GM23338 (cell line): ENCODE measurements around the gene MUC6. TPM values are rescaled to one million over a fixed set of nuclear protein-coding genes. Genes with fewer than 3 reads are reported as not detected.

Experiments
- ATAC-seq: fragments of 200-7000 bp; cut with Tn5 transposase; 3 replicates; pipeline ENCODE4 v1.9.1; 2020
- DNase-seq: peaks from one replicate; pipeline ENCODE4 v3.0.0-alpha.2; 2015; ENCODE audit warnings: low spot score
- H2AFZ ChIP-seq: fragments of 200-600 bp; sonication (generic); 2 replicates; pipeline ENCODE4 v1.8.0; 2016; ENCODE audit warnings: antibody characterized with exemption, mild to moderate bottlenecking, moderate library complexity
- H3F3A ChIP-seq: fragments of 200-600 bp; sonication (generic); replicated peaks from 2 replicates; pipeline ENCODE4 v1.8.0; 2017; ENCODE audit warnings: antibody characterized with exemption, mixed run types, low read depth
- H3K27ac ChIP-seq: fragments of 200-600 bp; sonication (generic); 2 replicates; pipeline ENCODE4 v1.6.1; 2016; ENCODE audit warnings: low read depth
- H3K27me3 ChIP-seq: fragments of 200-600 bp; sonication (generic); 2 replicates; pipeline ENCODE4 v1.8.0; 2016; ENCODE audit warnings: mild to moderate bottlenecking, mixed run types, moderate library complexity; ENCODE audit not compliant: insufficient read depth
- H3K36me3 ChIP-seq: fragments of 200-600 bp; sonication (generic); 2 replicates; pipeline ENCODE4 v1.8.0; 2016; ENCODE audit warnings: mild to moderate bottlenecking; ENCODE audit not compliant: insufficient read depth
- H3K4me1 ChIP-seq: fragments of 200-600 bp; sonication (generic); 2 replicates; pipeline ENCODE4 v1.8.0; 2016; ENCODE audit warnings: mild to moderate bottlenecking, moderate library complexity; ENCODE audit not compliant: insufficient read depth
- H3K4me2 ChIP-seq: fragments of 200-600 bp; sonication (generic); 2 replicates; pipeline ENCODE4 v1.7.1; 2017; ENCODE audit warnings: mixed run types
- H3K4me3 ChIP-seq: fragments of 200-600 bp; sonication (generic); 2 replicates; pipeline ENCODE4 v1.6.1; 2016; ENCODE audit warnings: mixed run types
- H3K79me2 ChIP-seq: fragments of 200-600 bp; sonication (generic); replicated peaks from 2 replicates; pipeline ENCODE4 v1.8.0; 2017; ENCODE audit warnings: mild to moderate bottlenecking; ENCODE audit not compliant: insufficient read depth
- H3K9me2 ChIP-seq: fragments of 200-600 bp; sonication (generic); 2 replicates; pipeline ENCODE4 v1.8.0; 2017; ENCODE audit not compliant: insufficient read depth
- H4K20me1 ChIP-seq: fragments of 200-600 bp; sonication (generic); replicated peaks from 2 replicates; pipeline ENCODE4 v1.8.0; 2017; ENCODE audit warnings: mild to moderate bottlenecking; ENCODE audit not compliant: insufficient read depth
- H3K27ac Mint-ChIP-seq: 2 replicates; pipeline ENCODE4 v1.8.0; 2020; ENCODE audit warnings: inconsistent platforms, mild to moderate bottlenecking, moderate library complexity, mixed read lengths
- H3K27me3 Mint-ChIP-seq: 3 replicates; pipeline ENCODE4 v1.8.0; 2022; ENCODE audit warnings: low read depth, mild to moderate bottlenecking, moderate library complexity, mixed read lengths, inconsistent platforms; ENCODE audit not compliant: insufficient read depth, poor library complexity
- H3K36me3 Mint-ChIP-seq: 3 replicates; pipeline ENCODE4 v1.8.0; 2021; ENCODE audit warnings: low read depth, mild to moderate bottlenecking, inconsistent platforms, moderate library complexity, mixed read lengths
- H3K4me1 Mint-ChIP-seq: 3 replicates; pipeline ENCODE4 v1.8.0; 2020; ENCODE audit warnings: mild to moderate bottlenecking, inconsistent platforms, mixed read lengths
- H3K4me3 Mint-ChIP-seq: 3 replicates; pipeline ENCODE4 v1.8.0; 2021; ENCODE audit warnings: moderate library complexity, mild to moderate bottlenecking, inconsistent platforms, mixed read lengths
- H3K9me3 Mint-ChIP-seq: 3 replicates; pipeline ENCODE4 v1.8.0; 2020; ENCODE audit warnings: moderate library complexity, mild to moderate bottlenecking, inconsistent platforms, mixed read lengths
- EZH2phosphoT487 ChIP-seq: fragments of 200-600 bp; sonication (generic); IDR thresholded peaks from one replicate; pipeline ENCODE4 v1.8.1; 2018; ENCODE audit warnings: antibody characterized with exemption; ENCODE audit not compliant: unreplicated experiment
- JUNB ChIP-seq: IDR thresholded peaks from one replicate; pipeline ENCODE4 v1.6.1; 2016; ENCODE audit warnings: antibody characterized with exemption; ENCODE audit not compliant: unreplicated experiment
- NANOG ChIP-seq: IDR thresholded peaks from 2 replicates; pipeline ENCODE4 v1.6.1; 2016; ENCODE audit warnings: antibody characterized with exemption, borderline replicate concordance
- STAT1 ChIP-seq: IDR thresholded peaks from one replicate; pipeline ENCODE4 v1.6.1; 2016; ENCODE audit warnings: antibody characterized with exemption; ENCODE audit not compliant: unreplicated experiment
- polyA plus RNA-seq: library from polyadenylated mRNA; unstranded; fragments of >200 nt; fragmentation: Nextera tagmentation; extraction: Ambion mirVana; gene quantifications from 2 replicates; pipeline ENCODE4 v1.2.1, GENCODE V29; 2016
- total RNA-seq: library from RNA; depleted of rRNA; stranded (reverse); fragments of >200 nt; shearing (Covaris generic); gene quantifications from 2 replicates; pipeline ENCODE4 v1.2.3, GENCODE V29; 2014
- TF ChIP-seq, protein P1 (sequence below), 2 experiments: fragments of 200-600 bp in 1 of 2; sonication (generic) in 1 of 2; conservative IDR thresholded peaks; 2 replicates each; pipeline versions ENCODE4 v1.5.1 to v1.6.1; 2016 to 2017; ENCODE audit warnings: antibody characterized with exemption in 2 of 2, low read depth in 2 of 2, mild to moderate bottlenecking in 2 of 2, moderate library complexity in 1 of 2
- TF ChIP-seq, protein P2 (sequence below): IDR thresholded peaks from one replicate; pipeline ENCODE4 v1.6.1; 2018; ENCODE audit warnings: antibody characterized with exemption; ENCODE audit not compliant: unreplicated experiment
- TF ChIP-seq, protein P3 (sequence below): IDR thresholded peaks from 2 replicates; pipeline ENCODE4 v1.6.1; 2016; ENCODE audit warnings: antibody characterized with exemption

Gene MUC6
- total and polyA plus RNA-seq, 2 experiments from 2014 or later, result not detected

DNA sequence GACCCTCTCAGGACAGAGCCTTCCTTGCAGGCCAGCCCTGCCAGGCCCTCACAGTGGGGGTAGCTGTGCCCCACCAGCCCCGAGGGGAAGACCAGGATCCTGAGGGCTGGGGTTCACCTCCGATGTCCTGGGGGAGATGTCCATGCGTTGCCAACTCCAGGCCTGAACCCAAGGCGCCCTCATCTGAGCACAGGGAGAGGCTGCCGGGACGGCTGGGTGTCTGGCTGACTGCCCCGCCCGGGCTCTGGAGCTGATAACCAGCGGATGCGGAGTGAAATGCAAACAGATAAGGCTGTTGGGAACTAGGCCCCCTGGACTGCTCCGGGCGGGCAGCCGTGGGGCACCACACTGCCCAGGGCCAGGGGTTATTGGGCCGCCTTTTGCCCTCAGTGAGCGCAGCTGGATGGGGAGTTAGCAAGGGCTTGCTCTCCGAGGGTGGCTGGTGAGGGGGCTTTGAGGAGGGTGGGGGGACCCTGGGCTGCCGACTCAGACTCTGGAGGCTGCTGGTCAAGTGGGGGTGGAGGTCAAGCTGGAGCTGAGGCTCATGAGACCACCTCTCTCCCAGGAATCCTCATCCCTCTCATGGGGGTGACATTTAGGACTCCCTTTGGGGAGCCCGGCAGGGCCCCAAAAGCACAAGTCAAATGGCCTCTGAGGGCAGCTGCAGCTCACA is 5.6 kb upstream of the MUC6 start:
- H3K27me3 ChIP-seq, result no peaks in the 10 kb centered on the region
- H3K4me1 ChIP-seq, result no peaks in the 10 kb centered on the region
- peaks cover 5% of the 10 kb centered on the region for H3K27me3 Mint-ChIP-seq
- H3K9me3 Mint-ChIP-seq, result peaks cover 2% of the 10 kb centered on the region; the same call in 2 of the 3 replicates
- H3K27ac Mint-ChIP-seq, result no peak overlapping the region
- no peak overlapping the region for H2AFZ ChIP-seq
- no peak overlapping the region for H3K4me2 ChIP-seq
- no peaks in the 10 kb centered on the region; the same call in 2 of the 3 replicates for H3K36me3 Mint-ChIP-seq
- no peaks in the 10 kb centered on the region for H4K20me1 ChIP-seq
- DNase-seq (no peak), ATAC-seq (no peak)
- TF ChIP-seq STAT1 (no peak), JUNB (no peak)
- TF ChIP-seq, protein P1, sequence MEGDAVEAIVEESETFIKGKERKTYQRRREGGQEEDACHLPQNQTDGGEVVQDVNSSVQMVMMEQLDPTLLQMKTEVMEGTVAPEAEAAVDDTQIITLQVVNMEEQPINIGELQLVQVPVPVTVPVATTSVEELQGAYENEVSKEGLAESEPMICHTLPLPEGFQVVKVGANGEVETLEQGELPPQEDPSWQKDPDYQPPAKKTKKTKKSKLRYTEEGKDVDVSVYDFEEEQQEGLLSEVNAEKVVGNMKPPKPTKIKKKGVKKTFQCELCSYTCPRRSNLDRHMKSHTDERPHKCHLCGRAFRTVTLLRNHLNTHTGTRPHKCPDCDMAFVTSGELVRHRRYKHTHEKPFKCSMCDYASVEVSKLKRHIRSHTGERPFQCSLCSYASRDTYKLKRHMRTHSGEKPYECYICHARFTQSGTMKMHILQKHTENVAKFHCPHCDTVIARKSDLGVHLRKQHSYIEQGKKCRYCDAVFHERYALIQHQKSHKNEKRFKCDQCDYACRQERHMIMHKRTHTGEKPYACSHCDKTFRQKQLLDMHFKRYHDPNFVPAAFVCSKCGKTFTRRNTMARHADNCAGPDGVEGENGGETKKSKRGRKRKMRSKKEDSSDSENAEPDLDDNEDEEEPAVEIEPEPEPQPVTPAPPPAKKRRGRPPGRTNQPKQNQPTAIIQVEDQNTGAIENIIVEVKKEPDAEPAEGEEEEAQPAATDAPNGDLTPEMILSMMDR (conservative IDR thresholded peaks at IDR 0.05; ENCODE audit: low read depth in 2 of 2), result peak in 1 of 2 experiments; percentile 16; a peak in 1 of 4 replicates
- TF ChIP-seq, protein P2, sequence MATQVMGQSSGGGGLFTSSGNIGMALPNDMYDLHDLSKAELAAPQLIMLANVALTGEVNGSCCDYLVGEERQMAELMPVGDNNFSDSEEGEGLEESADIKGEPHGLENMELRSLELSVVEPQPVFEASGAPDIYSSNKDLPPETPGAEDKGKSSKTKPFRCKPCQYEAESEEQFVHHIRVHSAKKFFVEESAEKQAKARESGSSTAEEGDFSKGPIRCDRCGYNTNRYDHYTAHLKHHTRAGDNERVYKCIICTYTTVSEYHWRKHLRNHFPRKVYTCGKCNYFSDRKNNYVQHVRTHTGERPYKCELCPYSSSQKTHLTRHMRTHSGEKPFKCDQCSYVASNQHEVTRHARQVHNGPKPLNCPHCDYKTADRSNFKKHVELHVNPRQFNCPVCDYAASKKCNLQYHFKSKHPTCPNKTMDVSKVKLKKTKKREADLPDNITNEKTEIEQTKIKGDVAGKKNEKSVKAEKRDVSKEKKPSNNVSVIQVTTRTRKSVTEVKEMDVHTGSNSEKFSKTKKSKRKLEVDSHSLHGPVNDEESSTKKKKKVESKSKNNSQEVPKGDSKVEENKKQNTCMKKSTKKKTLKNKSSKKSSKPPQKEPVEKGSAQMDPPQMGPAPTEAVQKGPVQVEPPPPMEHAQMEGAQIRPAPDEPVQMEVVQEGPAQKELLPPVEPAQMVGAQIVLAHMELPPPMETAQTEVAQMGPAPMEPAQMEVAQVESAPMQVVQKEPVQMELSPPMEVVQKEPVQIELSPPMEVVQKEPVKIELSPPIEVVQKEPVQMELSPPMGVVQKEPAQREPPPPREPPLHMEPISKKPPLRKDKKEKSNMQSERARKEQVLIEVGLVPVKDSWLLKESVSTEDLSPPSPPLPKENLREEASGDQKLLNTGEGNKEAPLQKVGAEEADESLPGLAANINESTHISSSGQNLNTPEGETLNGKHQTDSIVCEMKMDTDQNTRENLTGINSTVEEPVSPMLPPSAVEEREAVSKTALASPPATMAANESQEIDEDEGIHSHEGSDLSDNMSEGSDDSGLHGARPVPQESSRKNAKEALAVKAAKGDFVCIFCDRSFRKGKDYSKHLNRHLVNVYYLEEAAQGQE, result no peak
- no peaks in the 10 kb centered on the region for H3F3A ChIP-seq
- H3K4me1 Mint-ChIP-seq, result no peaks in the 10 kb centered on the region
- H3K4me3 Mint-ChIP-seq, result no peak overlapping the region
- H3K4me3 ChIP-seq, result no peak overlapping the region
- H3K9me2 ChIP-seq, result no peaks in the 10 kb centered on the region
- no peak overlapping the region for H3K27ac ChIP-seq
- no peaks in the 10 kb centered on the region for H3K79me2 ChIP-seq
- no peaks in the 10 kb centered on the region for H3K36me3 ChIP-seq

DNA sequence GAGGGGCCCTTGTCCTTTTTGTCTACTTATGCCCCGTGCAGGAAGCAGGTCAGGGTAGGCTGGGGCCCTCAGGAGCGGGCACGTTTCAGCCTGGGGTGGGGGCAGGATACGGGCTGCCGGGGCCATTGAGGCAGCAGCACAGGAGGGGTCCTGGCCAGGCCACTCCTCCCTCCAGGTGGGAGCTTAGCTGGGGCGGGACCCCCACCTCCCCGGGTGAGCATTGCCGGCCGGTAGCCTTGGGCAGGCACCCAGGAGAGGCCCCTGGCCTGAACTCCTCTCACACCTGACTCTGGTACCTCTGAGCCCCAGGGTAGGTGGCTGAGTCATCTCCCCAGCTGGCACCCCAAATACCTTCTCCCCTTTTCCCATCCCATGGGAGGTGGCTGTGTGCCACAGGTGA is 5.0 kb upstream of the MUC6 start:
- no peak overlapping the region for H2AFZ ChIP-seq
- no peak for DNase-seq
- H3K9me2 ChIP-seq, result no peaks in the 10 kb centered on the region
- H3K4me1 ChIP-seq, result no peaks in the 10 kb centered on the region
- Mint-ChIP-seq H3K27ac (no peak overlapping the region), H3K9me3 (peaks cover 2% of the 10 kb centered on the region; the same call in 2 of the 3 replicates), H3K4me3 (no peak overlapping the region), H3K4me1 (no peaks in the 10 kb centered on the region), H3K36me3 (no peaks in the 10 kb centered on the region; the same call in 2 of the 3 replicates), H3K27me3 (peaks cover 3% of the 10 kb centered on the region)
- H3K4me2 ChIP-seq, result no peak overlapping the region
- H3K36me3 ChIP-seq, result no peaks in the 10 kb centered on the region
- H3K4me3 ChIP-seq, result no peak overlapping the region
- ATAC-seq, result no peak
- no peak overlapping the region for H3K27ac ChIP-seq
- H3F3A ChIP-seq, result no peaks in the 10 kb centered on the region
- no peaks in the 10 kb centered on the region for H3K27me3 ChIP-seq
- H3K79me2 ChIP-seq, result no peaks in the 10 kb centered on the region
- no peaks in the 10 kb centered on the region for H4K20me1 ChIP-seq
- TF ChIP-seq NANOG, result no peak
- TF ChIP-seq EZH2phosphoT487, result no peak
- TF ChIP-seq, protein P1 (conservative IDR thresholded peaks at IDR 0.05; ENCODE audit: low read depth in 2 of 2), result no peak
- TF ChIP-seq, protein P3, sequence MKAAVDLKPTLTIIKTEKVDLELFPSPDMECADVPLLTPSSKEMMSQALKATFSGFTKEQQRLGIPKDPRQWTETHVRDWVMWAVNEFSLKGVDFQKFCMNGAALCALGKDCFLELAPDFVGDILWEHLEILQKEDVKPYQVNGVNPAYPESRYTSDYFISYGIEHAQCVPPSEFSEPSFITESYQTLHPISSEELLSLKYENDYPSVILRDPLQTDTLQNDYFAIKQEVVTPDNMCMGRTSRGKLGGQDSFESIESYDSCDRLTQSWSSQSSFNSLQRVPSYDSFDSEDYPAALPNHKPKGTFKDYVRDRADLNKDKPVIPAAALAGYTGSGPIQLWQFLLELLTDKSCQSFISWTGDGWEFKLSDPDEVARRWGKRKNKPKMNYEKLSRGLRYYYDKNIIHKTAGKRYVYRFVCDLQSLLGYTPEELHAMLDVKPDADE, result no peak
- TF ChIP-seq, protein P2, result no peak
- TF ChIP-seq STAT1, result no peak
